Bronchial epithelial cell (primary cell): ENCODE measurements around the gene PRMT2. TPM values are rescaled to one million over a fixed set of nuclear protein-coding genes. Genes with fewer than 3 reads are reported as not detected.

Experiments
- DNase-seq: peaks from one replicate; pipeline ENCODE4 v3.0.0-alpha.2; 2010; ENCODE audit warnings: low read depth
- FAIRE-seq: peaks from 2 replicates; lab custom pipeline; 2011; peaks lifted over from hg19 to GRCh38; lab: Jason Lieb, UNC
- H3K27me3 ChIP-seq: 2 replicates; pipeline ENCODE4 v1.5.1; 2011; ENCODE audit warnings: low read length; ENCODE audit not compliant: control insufficient read depth, insufficient read depth
- H3K36me3 ChIP-seq: 2 replicates; pipeline ENCODE4 v1.5.1; 2011; ENCODE audit warnings: low read length; ENCODE audit not compliant: control insufficient read depth, insufficient read depth
- H3K4me3 ChIP-seq: 2 replicates; pipeline ENCODE4 v1.5.1; 2011; ENCODE audit warnings: mild to moderate bottlenecking, low read depth, low read length, control low read depth
- CTCF ChIP-seq: IDR thresholded peaks from 2 replicates; pipeline ENCODE4 v1.5.1; 2011; ENCODE audit warnings: mild to moderate bottlenecking, moderate library complexity, low read length, control low read depth, inconsistent platforms; ENCODE audit not compliant: insufficient read depth, severe bottlenecking
- total RNA-seq: library from RNA; depleted of rRNA; stranded (reverse); fragments of >200 nt; gene quantifications from 2 replicates; pipeline ENCODE4 v1.2.1, GENCODE V29; 2014

The PRMT2 gene
- total RNA-seq, 1 donor from 2014 or later, result 112 TPM

- no peaks in the 10 kb centered on the region for H3K36me3 ChIP-seq
- H3K4me3 ChIP-seq, result no peak overlapping the region
- H3K27me3 ChIP-seq, result peaks cover 3% of the 10 kb centered on the region
- TF ChIP-seq CTCF, result no peak
- no peak for DNase-seq
- FAIRE-seq, result peak; percentile 55
Measured at GRCh38 chr21:46598581-46599572, 36.6 kb upstream of the PRMT2 start.

- Histone ChIP-seq H3K36me3 (no peaks in the 10 kb centered on the region), H3K4me3 (no peak overlapping the region), H3K27me3 (peaks cover 3% of the 10 kb centered on the region)
- FAIRE-seq (no peak), DNase-seq (no peak)
- TF ChIP-seq CTCF, result no peak
Measured at GRCh38 chr21:46600305-46600704, 35.2 kb upstream of the PRMT2 start.

- FAIRE-seq (peak; percentile 47), DNase-seq (no peak)
- no peaks in the 10 kb centered on the region for H3K36me3 ChIP-seq
- peaks cover 3% of the 10 kb centered on the region for H3K27me3 ChIP-seq
- no peak for TF ChIP-seq CTCF
- no peak overlapping the region for H3K4me3 ChIP-seq
Measured at GRCh38 chr21:46600978-46601377, 34.5 kb upstream of the PRMT2 start.

GRCh38 chr21:46603228-46603627, 32.2 kb upstream of the PRMT2 start:
- DNase-seq (no peak), FAIRE-seq (no peak)
- no peaks in the 10 kb centered on the region for H3K36me3 ChIP-seq
- H3K4me3 ChIP-seq, result no peak overlapping the region
- peaks cover 7% of the 10 kb centered on the region for H3K27me3 ChIP-seq
- TF ChIP-seq CTCF, result no peak

GRCh38 chr21:46604329-46604974, 31.0 kb upstream of the PRMT2 start:
- TF ChIP-seq CTCF, result no peak
- Histone ChIP-seq H3K36me3 (no peaks in the 10 kb centered on the region), H3K4me3 (no peak overlapping the region), H3K27me3 (peaks cover 7% of the 10 kb centered on the region)
- DNase-seq (no peak), FAIRE-seq (no peak)
